HepG2 (cell line): ENCODE data around the gene DDRGK1. TPM values are rescaled to one million over a fixed set of nuclear protein-coding genes. Genes with fewer than 3 reads are reported as not detected.
A peak's percentile ranks its signal among the peaks of the same experiment; 100 is the strongest.

ENCODE experiments used
- ATF7-NPFF ChIP-seq: sonication (generic); formaldehyde crosslinking; IDR thresholded peaks from 2 replicates; pipeline ENCODE4 v1.8.1; 2023; ENCODE audit warnings: mild to moderate bottlenecking, low read depth, missing genetic modification reagents, moderate library complexity
- CCAR2 ChIP-seq: fragments of 200-400 bp; formaldehyde crosslinking; optimal IDR thresholded peaks from 2 replicates; pipeline ENCODE3; 2018; ENCODE audit warnings: low read depth, mild to moderate bottlenecking, low read length, moderate library complexity
- CENPT ChIP-seq: sonication (generic); formaldehyde crosslinking; IDR thresholded peaks from 2 replicates; pipeline ENCODE4 v1.8.0; 2022; ENCODE audit warnings: low read depth, mild to moderate bottlenecking, moderate library complexity, missing genetic modification reagents
- ERF ChIP-seq: IDR thresholded peaks from 2 replicates; pipeline ENCODE4 v1.6.1; 2018; ENCODE audit warnings: missing biosample characterization, missing genetic modification reagents
- HNF1A ChIP-seq, 2 experiments: sonication (generic) in 1 of 2; formaldehyde crosslinking in 1 of 2; IDR thresholded peaks; 2 replicates each; pipeline versions ENCODE4 v1.4.0 to v1.6.1; 2016 to 2020; ENCODE audit warnings: borderline replicate concordance in 1 of 2, low read depth in 1 of 2, mild to moderate bottlenecking in 1 of 2, missing genetic modification reagents in 1 of 2
- KAT8 ChIP-seq: IDR thresholded peaks from 2 replicates; pipeline ENCODE4 v1.6.1; 2016; ENCODE audit warnings: missing genetic modification reagents, missing compliant biosample characterization
- NFIC ChIP-seq: IDR thresholded peaks from 2 replicates; pipeline ENCODE4 v1.6.1; 2012; ENCODE audit warnings: mild to moderate bottlenecking, low read length, inconsistent platforms
- ONECUT2 ChIP-seq: sonication (generic); formaldehyde crosslinking; IDR thresholded peaks from 2 replicates; pipeline ENCODE4 v1.4.0; 2020; ENCODE audit warnings: missing genetic modification reagents
- SRSF1 ChIP-seq: fragments of 200-400 bp; formaldehyde crosslinking; optimal IDR thresholded peaks from 2 replicates; pipeline ENCODE3; 2017; ENCODE audit warnings: mild to moderate bottlenecking, low read depth, low read length, moderate library complexity
- ZFP36 ChIP-seq: fragments of 150-350 bp; IDR thresholded peaks from 2 replicates; pipeline ENCODE4 v1.6.1; 2018; ENCODE audit warnings: borderline replicate concordance, low read length, low read depth; ENCODE audit not compliant: partially characterized antibody
- ZFY ChIP-seq: sonication (generic); formaldehyde crosslinking; IDR thresholded peaks from 2 replicates; pipeline ENCODE4 v1.4.0; 2020; ENCODE audit warnings: missing genetic modification reagents
- ZNF207 ChIP-seq: fragments of 450-650 bp; IDR thresholded peaks from 2 replicates; pipeline ENCODE4 v1.6.1; 2016; ENCODE audit warnings: antibody characterized with exemption, borderline replicate concordance
- ZNF652 ChIP-seq: IDR thresholded peaks from 2 replicates; pipeline ENCODE4 v1.6.1; 2016; ENCODE audit warnings: low read depth, borderline replicate concordance
- ZNF749 ChIP-seq: sonication (generic); formaldehyde crosslinking; IDR thresholded peaks from 2 replicates; pipeline ENCODE4 v1.8.0; 2022; ENCODE audit warnings: mild to moderate bottlenecking, missing genetic modification reagents, moderate library complexity, borderline replicate concordance
- ZNF772 ChIP-seq: sonication (generic); formaldehyde crosslinking; IDR thresholded peaks from 2 replicates; pipeline ENCODE4 v1.5.0; 2020; ENCODE audit warnings: mild to moderate bottlenecking, missing genetic modification reagents
- polyA plus RNA-seq, 8 experiments: library from polyadenylated mRNA; depleted of rRNA in 3 of 8; stranded (reverse) in 7 of 8; unstranded in 1 of 8; fragments of >200 nt; fragmentation: Illumina TruSeq in 4 of 8; extraction: Trizol in 4 of 8; gene quantifications; 2 replicates each; pipeline versions ENCODE4 v1.2.1 to v1.2.3, GENCODE V29; 2011 to 2016; ENCODE audit warnings: low read depth in 4 of 8, missing spikeins in 1 of 8, mixed read lengths in 1 of 8; ENCODE audit not compliant: insufficient read depth in 1 of 8
- total RNA-seq, 5 experiments: library from RNA; depleted of rRNA; stranded (reverse); fragments of >200 nt; fragmentation: Illumina TruSeq; extraction: Trizol; gene quantifications; 2 replicates each; pipeline ENCODE4 v1.2.3, GENCODE V29; 2016; ENCODE audit warnings: low read depth in 1 of 5
- TF ChIP-seq, protein P1 (sequence below): sonication (generic); formaldehyde crosslinking; IDR thresholded peaks from 2 replicates; pipeline ENCODE4 v1.4.0; 2020; ENCODE audit warnings: missing genetic modification reagents
- TF ChIP-seq, protein P2 (sequence below): sonication (generic); formaldehyde crosslinking; IDR thresholded peaks from 2 replicates; pipeline ENCODE4 v1.5.0; 2020; ENCODE audit warnings: mild to moderate bottlenecking, missing genetic modification reagents
- TF ChIP-seq, protein P3 (sequence below): IDR thresholded peaks from 2 replicates; pipeline ENCODE4 v1.6.1; 2016; ENCODE audit warnings: low read depth, borderline replicate concordance
- TF ChIP-seq, protein P4 (sequence below): sonication (generic); formaldehyde crosslinking; IDR thresholded peaks from 2 replicates; pipeline ENCODE4 v1.8.1; 2023; ENCODE audit warnings: mild to moderate bottlenecking, missing genetic modification reagents

Gene DDRGK1
- total and polyA plus RNA-seq, 2 of the 13 experiments (the other 11 are each of a cell fraction or from before 2014, with no cell fraction given), result 96.7 to 149 TPM

DNA sequence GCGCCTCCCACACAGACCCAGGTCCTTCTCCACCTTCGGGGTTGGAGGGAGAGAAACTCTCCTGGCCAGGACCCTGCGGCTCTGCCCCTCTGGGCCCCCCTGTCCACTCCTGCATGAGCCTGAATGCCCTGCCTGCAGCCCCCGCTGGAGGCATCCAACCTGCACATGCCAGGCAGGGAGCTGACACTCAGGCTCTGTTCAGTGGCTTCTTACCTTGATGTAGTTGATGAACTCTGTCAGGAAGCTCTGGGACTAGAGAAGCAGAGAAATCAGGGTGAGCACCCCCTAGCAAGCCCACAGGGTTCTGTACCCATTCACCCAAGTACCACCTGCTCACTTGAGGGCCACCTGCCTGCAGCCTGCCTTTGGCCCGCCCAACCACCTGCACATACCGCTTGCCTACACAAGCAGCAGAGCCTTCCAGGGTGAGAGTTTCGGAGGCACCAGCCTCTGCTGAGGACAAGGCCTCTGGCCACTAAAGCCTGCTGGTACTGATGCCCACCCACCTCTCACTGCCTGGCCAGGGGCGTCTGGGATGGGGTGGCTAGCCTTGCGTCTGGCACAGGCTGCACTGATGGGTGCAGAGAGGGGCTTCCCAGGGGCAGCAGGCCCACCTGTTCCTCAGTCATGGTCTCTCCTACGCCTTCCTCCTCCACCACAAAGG is 9.7 kb downstream of the DDRGK1 start (continued):
- TF ChIP-seq, protein P1, sequence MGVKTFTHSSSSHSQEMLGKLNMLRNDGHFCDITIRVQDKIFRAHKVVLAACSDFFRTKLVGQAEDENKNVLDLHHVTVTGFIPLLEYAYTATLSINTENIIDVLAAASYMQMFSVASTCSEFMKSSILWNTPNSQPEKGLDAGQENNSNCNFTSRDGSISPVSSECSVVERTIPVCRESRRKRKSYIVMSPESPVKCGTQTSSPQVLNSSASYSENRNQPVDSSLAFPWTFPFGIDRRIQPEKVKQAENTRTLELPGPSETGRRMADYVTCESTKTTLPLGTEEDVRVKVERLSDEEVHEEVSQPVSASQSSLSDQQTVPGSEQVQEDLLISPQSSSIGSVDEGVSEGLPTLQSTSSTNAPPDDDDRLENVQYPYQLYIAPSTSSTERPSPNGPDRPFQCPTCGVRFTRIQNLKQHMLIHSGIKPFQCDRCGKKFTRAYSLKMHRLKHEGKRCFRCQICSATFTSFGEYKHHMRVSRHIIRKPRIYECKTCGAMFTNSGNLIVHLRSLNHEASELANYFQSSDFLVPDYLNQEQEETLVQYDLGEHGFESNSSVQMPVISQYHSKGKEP (CRISPR knock-in tag), result no peak
- TF ChIP-seq, protein P2, sequence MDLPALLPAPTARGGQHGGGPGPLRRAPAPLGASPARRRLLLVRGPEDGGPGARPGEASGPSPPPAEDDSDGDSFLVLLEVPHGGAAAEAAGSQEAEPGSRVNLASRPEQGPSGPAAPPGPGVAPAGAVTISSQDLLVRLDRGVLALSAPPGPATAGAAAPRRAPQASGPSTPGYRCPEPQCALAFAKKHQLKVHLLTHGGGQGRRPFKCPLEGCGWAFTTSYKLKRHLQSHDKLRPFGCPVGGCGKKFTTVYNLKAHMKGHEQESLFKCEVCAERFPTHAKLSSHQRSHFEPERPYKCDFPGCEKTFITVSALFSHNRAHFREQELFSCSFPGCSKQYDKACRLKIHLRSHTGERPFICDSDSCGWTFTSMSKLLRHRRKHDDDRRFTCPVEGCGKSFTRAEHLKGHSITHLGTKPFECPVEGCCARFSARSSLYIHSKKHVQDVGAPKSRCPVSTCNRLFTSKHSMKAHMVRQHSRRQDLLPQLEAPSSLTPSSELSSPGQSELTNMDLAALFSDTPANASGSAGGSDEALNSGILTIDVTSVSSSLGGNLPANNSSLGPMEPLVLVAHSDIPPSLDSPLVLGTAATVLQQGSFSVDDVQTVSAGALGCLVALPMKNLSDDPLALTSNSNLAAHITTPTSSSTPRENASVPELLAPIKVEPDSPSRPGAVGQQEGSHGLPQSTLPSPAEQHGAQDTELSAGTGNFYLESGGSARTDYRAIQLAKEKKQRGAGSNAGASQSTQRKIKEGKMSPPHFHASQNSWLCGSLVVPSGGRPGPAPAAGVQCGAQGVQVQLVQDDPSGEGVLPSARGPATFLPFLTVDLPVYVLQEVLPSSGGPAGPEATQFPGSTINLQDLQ (CRISPR knock-in tag), result no peak
- peak; percentile 39 for TF ChIP-seq SRSF1
- no peak for TF ChIP-seq ZFP36
- TF ChIP-seq, protein P3, sequence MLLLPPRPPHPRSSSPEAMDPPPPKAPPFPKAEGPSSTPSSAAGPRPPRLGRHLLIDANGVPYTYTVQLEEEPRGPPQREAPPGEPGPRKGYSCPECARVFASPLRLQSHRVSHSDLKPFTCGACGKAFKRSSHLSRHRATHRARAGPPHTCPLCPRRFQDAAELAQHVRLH, result no peak
- no peak for TF ChIP-seq ZNF652 (CRISPR knock-in tag)
- no peak for TF ChIP-seq KAT8 (CRISPR knock-in tag)
- TF ChIP-seq CCAR2, result no peak
- TF ChIP-seq ATF7-NPFF, result no peak
- no peak for TF ChIP-seq ERF (CRISPR knock-in tag)
- TF ChIP-seq ZFY (CRISPR knock-in tag), result no peak
- TF ChIP-seq ONECUT2 (CRISPR knock-in tag), result no peak
- TF ChIP-seq ZNF772, result no peak
- TF ChIP-seq ZNF207, result no peak
- TF ChIP-seq NFIC, result no peak
- no peak for TF ChIP-seq CENPT (CRISPR knock-in tag)
- no peak for TF ChIP-seq ZNF749 (CRISPR knock-in tag)
- TF ChIP-seq, protein P4, sequence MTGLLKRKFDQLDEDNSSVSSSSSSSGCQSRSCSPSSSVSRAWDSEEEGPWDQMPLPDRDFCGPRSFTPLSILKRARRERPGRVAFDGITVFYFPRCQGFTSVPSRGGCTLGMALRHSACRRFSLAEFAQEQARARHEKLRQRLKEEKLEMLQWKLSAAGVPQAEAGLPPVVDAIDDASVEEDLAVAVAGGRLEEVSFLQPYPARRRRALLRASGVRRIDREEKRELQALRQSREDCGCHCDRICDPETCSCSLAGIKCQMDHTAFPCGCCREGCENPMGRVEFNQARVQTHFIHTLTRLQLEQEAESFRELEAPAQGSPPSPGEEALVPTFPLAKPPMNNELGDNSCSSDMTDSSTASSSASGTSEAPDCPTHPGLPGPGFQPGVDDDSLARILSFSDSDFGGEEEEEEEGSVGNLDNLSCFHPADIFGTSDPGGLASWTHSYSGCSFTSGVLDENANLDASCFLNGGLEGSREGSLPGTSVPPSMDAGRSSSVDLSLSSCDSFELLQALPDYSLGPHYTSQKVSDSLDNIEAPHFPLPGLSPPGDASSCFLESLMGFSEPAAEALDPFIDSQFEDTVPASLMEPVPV (CRISPR knock-in tag), result no peak
- TF ChIP-seq HNF1A (IDR thresholded peaks at IDR 0.05; ENCODE audit: low read depth), result no peak
- 0 out of 2 replicates have a peak, but pooled peaks have one; percentile 34 for TF ChIP-seq HNF1A (CRISPR knock-in tag; IDR thresholded peaks at IDR 0.05; ENCODE audit: borderline replicate concordance)
